GM21529 (cell line): Measurements from ENCODE around the gene FIZ1.
A peak's percentile ranks its signal among the peaks of the same experiment; 100 is the strongest.
"Not testable (repeated sequence)": the region's sequence is repeated elsewhere in the genome, so short reads cannot be mapped to it uniquely, and the experiment has no call there.

ENCODE experiments used
- ATAC-seq: cut with Tn5 transposase; IDR thresholded peaks from one replicate; pipeline ENCODE4 v1.9.1; 2021; ENCODE audit not compliant: unreplicated experiment

The FIZ1 gene

GRCh38 chr19:55596304-55596703, 3.0 kb downstream of the FIZ1 start:
- no peak for ATAC-seq

GRCh38 chr19:55594996-55595545, 4.2 kb downstream of the FIZ1 start:
- ATAC-seq = no peak

- ATAC-seq = no peak
Measured at GRCh38 chr19:55593096-55593772, 6.1 kb downstream of the FIZ1 start.

- ATAC-seq = no peak
Measured at GRCh38 chr19:55592391-55593090, 6.8 kb downstream of the FIZ1 start.

GRCh38 chr19:55591555-55591954, 7.8 kb downstream of the FIZ1 start:
- ATAC-seq = no peak

GRCh38 chr19:55590617-55591016, 8.7 kb downstream of the FIZ1 start:
- no peak for ATAC-seq

- no peak for ATAC-seq
Measured at GRCh38 chr19:55590109-55590508, 9.2 kb downstream of the FIZ1 start.

- ATAC-seq = no peak
Measured at GRCh38 chr19:55588738-55589137, 10.6 kb downstream of the FIZ1 start.

- ATAC-seq = peak; percentile 86
Measured at GRCh38 chr19:55586976-55587668, 12.2 kb downstream of the FIZ1 start.

GRCh38 chr19:55585658-55586339, 13.5 kb downstream of the FIZ1 start:
- no peak for ATAC-seq

- no peak for ATAC-seq
Measured at GRCh38 chr19:55584871-55585270, 14.4 kb downstream of the FIZ1 start.

GRCh38 chr19:55583897-55584296, 15.4 kb downstream of the FIZ1 start:
- not testable (repeated sequence) for ATAC-seq

- ATAC-seq = not testable (repeated sequence)
Measured at GRCh38 chr19:55582284-55582683, 17.0 kb downstream of the FIZ1 start.

- ATAC-seq = no peak
Measured at GRCh38 chr19:55581823-55582223, 17.5 kb downstream of the FIZ1 start.

GRCh38 chr19:55581145-55581822, 18.0 kb downstream of the FIZ1 start:
- no peak for ATAC-seq

GRCh38 chr19:55580628-55581144, 18.6 kb downstream of the FIZ1 start, which contains the start of gene ZNF579:
ZNF579 (minus strand) TSS chr19:55580848; CDS start chr19:55579639, 1,209 bp downstream.
- peak; percentile 43 for ATAC-seq

- peak; percentile 23 for ATAC-seq
Measured at GRCh38 chr19:55579766-55580621, 19.3 kb downstream of the FIZ1 start.

- ATAC-seq = no peak
Measured at GRCh38 chr19:55578761-55579747, 20.3 kb downstream of the FIZ1 start.
